AG09309 (cell line): ENCODE results near the gene TSSK6.

ENCODE experiments used
- DNase-seq: peaks from one replicate; pipeline ENCODE4 v3.0.0-alpha.2; 2010; ENCODE audit warnings: low read depth
- H3K4me3 ChIP-seq: 2 replicates; pipeline ENCODE4 v1.5.1; 2011; ENCODE audit warnings: mild to moderate bottlenecking, low read depth, low read length, moderate library complexity; ENCODE audit not compliant: control insufficient read depth
- CTCF ChIP-seq: IDR thresholded peaks from 2 replicates; pipeline ENCODE4 v1.5.1; 2011; ENCODE audit warnings: mild to moderate bottlenecking, low read depth, low read length, inconsistent platforms; ENCODE audit not compliant: insufficient read depth, control insufficient read depth; ENCODE audit errors: missing control alignments

Gene TSSK6

GRCh38 chr19:19464339-19465098, 50.8 kb downstream of the TSSK6 start:
- no peak overlapping the region for H3K4me3 ChIP-seq
- no peak for TF ChIP-seq CTCF
- DNase-seq = no peak
